Stomach (tissue), 9 donors: ENCODE measurements around the gene ZNF554. TPM values are rescaled to one million over a fixed set of nuclear protein-coding genes. Genes with fewer than 3 reads are reported as not detected.

Experiments
- DNase-seq, 2 donors: peaks; one replicate each; pipeline versions ENCODE4 v3.0.0 to v3.0.0-alpha.2; 2013 to 2019
- H3K27ac ChIP-seq, 5 donors: fragments of 200-600 bp in 4 of 5; sonication (generic) in 4 of 5; one replicate each; pipeline ENCODE4 v1.5.1; 2013 to 2019; ENCODE audit warnings: mild to moderate bottlenecking in 1 of 5, moderate library complexity in 1 of 5
- H3K27me3 ChIP-seq, 3 donors: fragments of 200-600 bp; sonication (generic); one replicate each; pipeline ENCODE4 v1.5.1; 2017 to 2019; ENCODE audit warnings: mixed run types in 1 of 3
- H3K36me3 ChIP-seq, 4 donors: fragments of 200-600 bp; sonication (generic); 1 replicate in 3 of 4; 2 replicates in 1 of 4; pipeline ENCODE4 v1.5.1; 2016 to 2019
- H3K4me1 ChIP-seq, 4 donors: fragments of 200-600 bp; sonication (generic); one replicate each; pipeline ENCODE4 v1.5.1; 2016 to 2019
- H3K4me3 ChIP-seq, 4 donors: fragments of 200-600 bp; sonication (generic) in 3 of 4; one replicate each; pipeline ENCODE4 v1.5.1; 2016 to 2019; ENCODE audit warnings: mild to moderate bottlenecking in 1 of 4
- H3K9me3 ChIP-seq, 4 donors: fragments of 200-600 bp; sonication (generic); one replicate each; pipeline ENCODE4 v1.5.1; 2016 to 2019
- EP300 ChIP-seq: sonication (generic); formaldehyde crosslinking; IDR thresholded peaks from one replicate; pipeline ENCODE4 v1.6.1; 2017; ENCODE audit warnings: antibody characterized with exemption
- POLR2A ChIP-seq, 4 donors: fragments of 450-650 bp; IDR thresholded peaks; one replicate each; pipeline ENCODE4 v1.6.1; 2016; ENCODE audit warnings: antibody characterized with exemption in 4 of 4, control low read depth in 2 of 4, mild to moderate bottlenecking in 1 of 4, moderate library complexity in 1 of 4
- POLR2AphosphoS5 ChIP-seq, 3 donors: sonication (generic); formaldehyde crosslinking; IDR thresholded peaks; one replicate each; pipeline ENCODE4 v1.6.1; 2016; ENCODE audit warnings: antibody characterized with exemption in 3 of 3
- WGBS, 5 donors: extraction: QIAGEN DNeasy Blood & Tissue Kit in 3 of 5; methylation state at CpG; one replicate each; pipeline versions ENCODE4 v1.1.5 to v1.1.7; 2013 to 2018; 5-methylcytosine and 5-hydroxymethylcytosine counted together
- intact Hi-C: fragments of 100-400 bp; cut with DNase I; formaldehyde crosslinking; loops from one replicate; pipeline ENCODE4 v1.15.1; 2023; ENCODE audit warnings: low total_unique reads
- polyA plus RNA-seq, 3 donors: library from polyadenylated mRNA; stranded (reverse); fragments of 200-250 nt; gene quantifications; one replicate each; pipeline ENCODE4 v1.2.3, GENCODE V29; 2013
- total RNA-seq, 5 donors: library from RNA; depleted of rRNA; stranded (reverse); fragments of >200 nt; gene quantifications; one replicate each; pipeline versions ENCODE4 v1.1.0 to v1.2.3, GENCODE V29; 2014 to 2016
- TF ChIP-seq, protein P1 (sequence below), 7 experiments: fragments of 450-650 bp in 4 of 7; fragments of 200-600 bp in 3 of 7; sonication (generic) in 3 of 7; IDR thresholded peaks; one replicate each; pipeline ENCODE4 v1.5.1; 2016 to 2019; ENCODE audit warnings: antibody characterized with exemption in 7 of 7, control low read depth in 2 of 7, mild to moderate bottlenecking in 1 of 7
- donor health status: healthy with polysubstance abuse.
- donor health status: Bipolar disorder and iron deficiency.
- donor health status: healthy.

The ZNF554 gene
- total and polyA plus RNA-seq, 8 donors, result 0.58 to 21.4 (median 3.1) TPM

DNA sequence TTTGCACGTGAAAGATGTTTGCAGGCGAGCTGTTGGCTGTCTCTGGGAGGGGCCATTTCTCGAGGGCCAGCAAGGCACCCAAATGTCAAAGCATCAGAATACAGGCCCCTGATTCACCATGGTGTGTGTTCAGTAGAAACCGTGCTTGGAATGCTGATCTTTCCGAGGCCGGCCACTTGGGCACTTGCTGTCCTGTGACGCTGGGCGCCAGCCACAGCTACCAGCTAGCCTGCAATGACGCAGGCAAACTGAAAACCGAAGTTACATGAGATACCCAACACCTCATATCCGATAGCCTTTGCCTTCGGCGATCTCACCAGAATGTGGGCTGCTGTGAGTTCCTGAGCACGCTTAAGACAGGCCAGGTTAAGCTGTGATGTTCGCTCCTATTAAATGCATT, 22.4 kb upstream of the ZNF554 start:
- peaks cover 23 to 98% (median 92%) of the 10 kb centered on the region in 4 donors for H3K36me3 ChIP-seq
- WGBS, 5 donors, result 92 to 97% (median 95%) methylated on average over 15 of the region's 15 CpGs
- no peak overlapping the region for H3K27ac ChIP-seq
- no peak for DNase-seq
- no peaks in the 10 kb centered on the region for H3K27me3 ChIP-seq
- TF ChIP-seq EP300, result no peak
- TF ChIP-seq POLR2A (IDR thresholded peaks at IDR 0.05), result no peak
- TF ChIP-seq POLR2AphosphoS5 (IDR thresholded peaks at IDR 0.05), result no peak
- TF ChIP-seq, protein P1, sequence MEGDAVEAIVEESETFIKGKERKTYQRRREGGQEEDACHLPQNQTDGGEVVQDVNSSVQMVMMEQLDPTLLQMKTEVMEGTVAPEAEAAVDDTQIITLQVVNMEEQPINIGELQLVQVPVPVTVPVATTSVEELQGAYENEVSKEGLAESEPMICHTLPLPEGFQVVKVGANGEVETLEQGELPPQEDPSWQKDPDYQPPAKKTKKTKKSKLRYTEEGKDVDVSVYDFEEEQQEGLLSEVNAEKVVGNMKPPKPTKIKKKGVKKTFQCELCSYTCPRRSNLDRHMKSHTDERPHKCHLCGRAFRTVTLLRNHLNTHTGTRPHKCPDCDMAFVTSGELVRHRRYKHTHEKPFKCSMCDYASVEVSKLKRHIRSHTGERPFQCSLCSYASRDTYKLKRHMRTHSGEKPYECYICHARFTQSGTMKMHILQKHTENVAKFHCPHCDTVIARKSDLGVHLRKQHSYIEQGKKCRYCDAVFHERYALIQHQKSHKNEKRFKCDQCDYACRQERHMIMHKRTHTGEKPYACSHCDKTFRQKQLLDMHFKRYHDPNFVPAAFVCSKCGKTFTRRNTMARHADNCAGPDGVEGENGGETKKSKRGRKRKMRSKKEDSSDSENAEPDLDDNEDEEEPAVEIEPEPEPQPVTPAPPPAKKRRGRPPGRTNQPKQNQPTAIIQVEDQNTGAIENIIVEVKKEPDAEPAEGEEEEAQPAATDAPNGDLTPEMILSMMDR (IDR thresholded peaks at IDR 0.05), result no peak
- H3K4me3 ChIP-seq, result no peak overlapping the region
- intact Hi-C loops, result no loop called here
- H3K4me1 ChIP-seq, result peaks cover 0 to 3% (median 0%) of the 10 kb centered on the region in 4 donors
- no peaks in the 10 kb centered on the region for H3K9me3 ChIP-seq

DNA sequence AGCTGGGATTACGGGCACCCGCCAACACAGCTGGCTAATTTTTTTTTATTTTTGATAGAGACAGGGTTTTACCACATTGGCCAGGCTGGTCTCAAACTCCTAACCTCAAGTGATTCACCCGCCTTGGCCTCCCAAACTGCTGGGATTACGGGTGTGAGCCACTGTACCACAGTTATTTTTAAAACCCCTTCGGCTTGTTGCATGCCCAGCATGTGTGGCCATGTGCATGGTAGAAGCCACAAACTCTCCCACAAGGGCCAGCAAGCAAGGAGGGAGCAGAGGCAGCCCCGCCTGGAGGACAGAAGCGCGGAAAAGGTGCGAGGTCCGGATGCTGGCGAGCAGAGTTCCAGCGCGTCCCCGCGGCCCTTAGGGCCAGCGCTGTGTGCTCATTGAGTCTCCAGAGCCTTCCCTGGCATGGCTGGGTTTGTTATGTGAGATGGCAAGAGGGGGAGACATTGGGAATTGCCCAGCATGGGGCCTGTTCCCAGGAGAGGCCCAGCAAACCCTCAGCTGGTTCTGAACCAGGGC, 21.4 kb upstream of the ZNF554 start:
- Histone ChIP-seq H3K27ac (no peak overlapping the region), H3K27me3 (no peaks in the 10 kb centered on the region), H3K4me3 (no peak overlapping the region), H3K4me1 (peaks cover 0 to 3% (median 0%) of the 10 kb centered on the region in 4 donors), H3K9me3 (no peaks in the 10 kb centered on the region), H3K36me3 (peaks cover 23 to 97% (median 92%) of the 10 kb centered on the region in 4 donors)
- WGBS, 5 donors, result 95 to 96% (median 96%) methylated on average over 16 of the region's 16 CpGs
- DNase-seq, result no peak
- TF ChIP-seq, protein P1 (IDR thresholded peaks at IDR 0.05), result no peak
- TF ChIP-seq EP300, result no peak
- no peak for TF ChIP-seq POLR2A (IDR thresholded peaks at IDR 0.05)
- TF ChIP-seq POLR2AphosphoS5 (IDR thresholded peaks at IDR 0.05), result no peak
- intact Hi-C loops, result no loop called here

DNA sequence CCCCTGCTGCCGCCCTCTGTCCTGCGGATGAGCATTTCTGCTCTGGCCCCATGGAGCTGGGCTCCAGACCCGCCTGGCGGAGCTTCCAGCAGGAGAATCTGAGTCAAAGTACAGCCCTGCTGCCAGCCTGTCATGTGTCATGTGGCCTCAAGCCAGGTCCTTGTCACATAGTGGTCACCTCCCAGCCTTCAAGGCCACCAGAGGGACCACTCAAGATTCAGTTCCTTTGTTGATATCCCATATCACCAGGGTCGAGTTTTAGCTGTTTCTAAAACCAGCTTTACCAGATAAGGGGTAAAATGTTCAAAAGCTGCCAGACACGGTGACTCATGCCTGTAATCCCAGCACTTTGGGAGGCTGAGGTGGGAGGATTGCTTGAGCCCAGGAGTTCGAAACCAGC, 20.9 kb upstream of the ZNF554 start:
- H3K9me3 ChIP-seq, result no peaks in the 10 kb centered on the region
- H3K36me3 ChIP-seq, result peaks cover 23 to 97% (median 92%) of the 10 kb centered on the region in 4 donors
- H3K27ac ChIP-seq, result no peak overlapping the region
- 81 to 85% (median 83%) methylated on average over 7 of the region's 7 CpGs for WGBS, 5 donors
- H3K4me3 ChIP-seq, result no peak overlapping the region
- intact Hi-C loops, result no loop called here
- no peak for DNase-seq
- H3K4me1 ChIP-seq, result peaks cover 0 to 3% (median 0%) of the 10 kb centered on the region in 4 donors
- no peak for TF ChIP-seq POLR2AphosphoS5 (IDR thresholded peaks at IDR 0.05)
- no peak for TF ChIP-seq EP300
- no peak for TF ChIP-seq POLR2A (IDR thresholded peaks at IDR 0.05)
- TF ChIP-seq, protein P1 (IDR thresholded peaks at IDR 0.05), result no peak
- no peaks in the 10 kb centered on the region for H3K27me3 ChIP-seq

DNA sequence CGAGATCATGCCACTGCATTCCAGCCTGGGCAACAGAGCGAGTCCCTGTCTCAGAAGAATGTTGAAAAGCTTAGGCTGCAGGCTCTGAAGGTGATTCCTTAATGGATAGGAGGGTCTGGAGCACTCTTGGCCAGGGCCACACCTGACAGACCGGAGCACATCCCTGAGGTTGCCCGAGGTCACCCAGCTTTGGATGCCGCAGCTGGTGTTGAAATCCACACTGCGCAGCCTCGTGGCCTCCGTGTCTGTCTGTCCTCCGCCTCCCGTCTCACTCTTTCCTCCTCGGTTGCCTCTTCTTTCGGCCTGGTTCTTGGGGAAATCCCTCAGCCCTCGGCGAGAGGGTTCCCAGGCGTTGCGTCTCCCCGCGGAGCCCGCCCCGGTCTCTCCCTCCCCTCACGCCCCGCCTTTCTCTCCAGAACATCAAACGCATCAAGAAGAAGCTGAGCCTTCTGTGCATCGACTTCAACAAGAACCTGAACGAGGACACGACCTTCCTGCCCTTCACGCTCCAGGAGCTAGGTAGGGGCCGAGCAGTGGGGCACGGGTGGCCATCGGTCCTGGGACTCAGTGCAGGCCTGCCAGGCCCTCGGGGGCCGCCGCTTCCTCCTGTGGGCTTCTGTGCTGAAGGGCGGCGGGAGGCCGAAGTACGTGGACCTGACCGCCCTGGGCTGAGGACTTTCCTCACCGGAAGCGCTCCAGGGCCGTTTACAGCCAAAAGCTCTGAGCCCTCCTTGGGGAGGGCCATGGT, 20.2 kb upstream of the ZNF554 start:
- Histone ChIP-seq H3K36me3 (peaks cover 23 to 95% (median 92%) of the 10 kb centered on the region in 4 donors), H3K4me3 (no peak overlapping the region), H3K4me1 (peaks cover 0 to 3% (median 0%) of the 10 kb centered on the region in 4 donors), H3K27ac (no peak overlapping the region), H3K9me3 (no peaks in the 10 kb centered on the region), H3K27me3 (no peaks in the 10 kb centered on the region)
- 92 to 96% (median 95%) methylated on average over 39 to 41 of the region's 41 CpGs for WGBS, 5 donors
- TF ChIP-seq, protein P1 (IDR thresholded peaks at IDR 0.05), result no peak
- no peak for TF ChIP-seq EP300
- no peak for TF ChIP-seq POLR2A (IDR thresholded peaks at IDR 0.05)
- no peak for DNase-seq
- intact Hi-C loops, result no loop called here
